ENCODE results near the gene TOR3A. TPM values are rescaled to one million over a fixed set of nuclear protein-coding genes. Genes with fewer than 3 reads are reported as not detected.

Gene TOR3A
- total RNA-seq, 2 donors from 2014 or later, result 29.2 to 46.4 TPM

Other genes starting within 250 kb of the TOR3A start
- gene ANGPTL1, start 211.0 kb upstream of the TOR3A start, total RNA-seq, result not detected
- 10 to 100 TPM; 27.7 to 38.8 TPM for gene FAM20B, start 56.2 kb upstream of the TOR3A start, total RNA-seq
- gene ABL2, start 147.6 kb downstream of the TOR3A start, total RNA-seq, result 1 to 10 TPM; 9.2 to 9.4 TPM
- gene SOAT1, start 211.7 kb downstream of the TOR3A start, total RNA-seq, result 10 to 100 TPM; 33.2 to 40.7 TPM

All from activated naive CD4-positive, alpha-beta T cell treated with anti-CD3 and anti-CD28 coated beads, Interleukin-2, amount 50 U/mL, for 72 hours (primary cell).